ENCODE results near the gene MLXIP. TPM values are rescaled to one million over a fixed set of nuclear protein-coding genes. Genes with fewer than 3 reads are reported as not detected.

Gene MLXIP
- total and polyA plus RNA-seq, 2 donors (not counting 3 experiments of a cell fraction or from before 2014, with no cell fraction given): 22.0 to 72.5 TPM

GRCh38 chr12:122129131-122129530 is 50.6 kb downstream of the MLXIP start:
- Histone ChIP-seq H3K4me2 (ENCODE audit: insufficient read depth, low read length) (no peak overlapping the region), H2AFZ (ENCODE audit: low read depth, low read length) (no peak overlapping the region), H3K9me1 (replicated peaks; ENCODE audit: control insufficient read depth, extremely low read depth, insufficient read depth, low read length) (no peaks in the 10 kb centered on the region), H3K36me3 (ENCODE audit: control insufficient read depth in 2 of 2, extremely low read depth in 1 of 2, insufficient read depth in 2 of 2, low read length in 2 of 2) (peaks cover 4 to 38% of the 10 kb centered on the region in 2 experiments), H3K9me3 (replicated peaks; ENCODE audit: control insufficient read depth, insufficient read depth, low read length) (no peaks in the 10 kb centered on the region), H3K79me2 (ENCODE audit: control insufficient read depth, insufficient read depth, low read length) (peaks cover 17% of the 10 kb centered on the region), H3K27me3 (ENCODE audit: control insufficient read depth in 2 of 2, insufficient read depth in 2 of 2, low read length in 2 of 2) (no peaks in the 10 kb centered on the region), H4K20me1 (replicated peaks; ENCODE audit: control insufficient read depth, extremely low read depth, insufficient read depth, low read length) (no peaks in the 10 kb centered on the region), H3K4me3 (replicated peaks in 1 of 3; ENCODE audit: insufficient read depth in 1 of 3, low read depth in 1 of 3, low read length in 3 of 3) (no peak overlapping the region), H3K9ac (replicated peaks; ENCODE audit: extremely low read depth, insufficient read depth, low read length) (no peak overlapping the region), H3K27ac (ENCODE audit: insufficient read depth, low read depth, low read length) (no peak overlapping the region), H3K4me1 (ENCODE audit: control insufficient read depth, extremely low read depth, insufficient read depth, low read length) (no peaks in the 10 kb centered on the region)
- BruUV-seq (replicated peaks): no TSS peak
- ChIA-PET POLR2A (no interaction called here), CTCF (interaction anchor here (0.6 to 2.8 kb wide), 2 partner anchors 62 to 69 kb away, joined by 3 to 115 read pairs; no protein-coding TSS in a partner anchor)
- intact Hi-C loops (cut with micrococcal nuclease) (no loop called here), dilution Hi-C loops (cut with MboI; ENCODE audit: extremely low pct_ligation_motif_present, low sequenced_read_pairs) (no loop called here)
- TF ChIP-seq, protein P1, sequence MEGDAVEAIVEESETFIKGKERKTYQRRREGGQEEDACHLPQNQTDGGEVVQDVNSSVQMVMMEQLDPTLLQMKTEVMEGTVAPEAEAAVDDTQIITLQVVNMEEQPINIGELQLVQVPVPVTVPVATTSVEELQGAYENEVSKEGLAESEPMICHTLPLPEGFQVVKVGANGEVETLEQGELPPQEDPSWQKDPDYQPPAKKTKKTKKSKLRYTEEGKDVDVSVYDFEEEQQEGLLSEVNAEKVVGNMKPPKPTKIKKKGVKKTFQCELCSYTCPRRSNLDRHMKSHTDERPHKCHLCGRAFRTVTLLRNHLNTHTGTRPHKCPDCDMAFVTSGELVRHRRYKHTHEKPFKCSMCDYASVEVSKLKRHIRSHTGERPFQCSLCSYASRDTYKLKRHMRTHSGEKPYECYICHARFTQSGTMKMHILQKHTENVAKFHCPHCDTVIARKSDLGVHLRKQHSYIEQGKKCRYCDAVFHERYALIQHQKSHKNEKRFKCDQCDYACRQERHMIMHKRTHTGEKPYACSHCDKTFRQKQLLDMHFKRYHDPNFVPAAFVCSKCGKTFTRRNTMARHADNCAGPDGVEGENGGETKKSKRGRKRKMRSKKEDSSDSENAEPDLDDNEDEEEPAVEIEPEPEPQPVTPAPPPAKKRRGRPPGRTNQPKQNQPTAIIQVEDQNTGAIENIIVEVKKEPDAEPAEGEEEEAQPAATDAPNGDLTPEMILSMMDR (IDR thresholded peaks at IDR 0.05; ENCODE audit: extremely low read depth in 1 of 2, insufficient read depth in 1 of 2, low read depth in 1 of 2, low read length in 2 of 2): no peak
- no peak for TF ChIP-seq POLR2AphosphoS5 (IDR thresholded peaks at IDR 0.05; ENCODE audit: insufficient read depth, low read depth, low read length)
- no peak for TF ChIP-seq EZH2 (IDR thresholded peaks at IDR 0.05; ENCODE audit: borderline replicate concordance, low read depth, low read length, severe bottlenecking)
- TF ChIP-seq POLR2A (IDR thresholded peaks at IDR 0.05; ENCODE audit: low read depth, low read length): no peak
- TF ChIP-seq JUN (IDR thresholded peaks at IDR 0.05; ENCODE audit: borderline replicate concordance, insufficient read depth, insufficient read length, low read depth): no peak
- TF ChIP-seq GATA2 (IDR thresholded peaks at IDR 0.05; ENCODE audit: insufficient read depth, insufficient read length, low read depth, low read length): no peak
- no peak for TF ChIP-seq FOS (IDR thresholded peaks at IDR 0.05; ENCODE audit: borderline replicate concordance, insufficient read depth, low read length)
- TF ChIP-seq, protein P2, sequence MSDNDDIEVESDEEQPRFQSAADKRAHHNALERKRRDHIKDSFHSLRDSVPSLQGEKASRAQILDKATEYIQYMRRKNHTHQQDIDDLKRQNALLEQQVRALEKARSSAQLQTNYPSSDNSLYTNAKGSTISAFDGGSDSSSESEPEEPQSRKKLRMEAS (IDR thresholded peaks at IDR 0.05; ENCODE audit: insufficient read depth, insufficient read length): no peak
- no peak for TF ChIP-seq MYC (IDR thresholded peaks at IDR 0.05; ENCODE audit: low read depth, low read length)
- DNase-seq (ENCODE audit: low read depth, low spot score): no peak
- no peak for FAIRE-seq

Measured in endothelial cell of umbilical vein (primary cell).